Measurements from ENCODE around the gene SERAC1.

The SERAC1 gene

DNA sequence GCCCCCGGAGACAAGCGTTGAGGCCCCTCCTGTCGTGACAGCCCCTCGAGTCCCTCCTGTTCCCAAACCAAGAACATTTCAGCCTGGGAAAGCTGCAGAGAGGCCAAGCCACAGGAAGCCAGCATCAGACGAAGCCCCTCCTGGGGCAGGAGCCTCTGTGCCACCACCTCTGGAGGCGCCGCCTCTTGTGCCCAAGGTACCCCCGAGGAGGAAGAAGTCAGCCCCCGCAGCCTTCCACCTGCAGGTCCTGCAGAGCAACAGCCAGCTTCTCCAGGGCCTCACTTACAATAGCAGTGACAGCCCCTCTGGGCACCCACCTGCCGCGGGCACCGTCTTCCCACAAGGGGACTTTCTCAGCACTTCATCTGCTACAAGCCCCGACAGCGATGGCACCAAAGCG is 72.4 kb downstream of the SERAC1 start:
- no peak overlapping the region for H3K27ac ChIP-seq
- TF ChIP-seq POLR2AphosphoS5 (IDR thresholded peaks at IDR 0.05; ENCODE audit: borderline replicate concordance, low read depth, low read length), result no peak
- no peak for TF ChIP-seq FOXP2 (optimal IDR thresholded peaks at IDR 0.05; ENCODE audit: control extremely low read depth, extremely low read length, insufficient read depth)
- TF ChIP-seq EZH2 (IDR thresholded peaks at IDR 0.05), result no peak
- DNase-seq (ENCODE audit: low read depth, low spot score), result no peak

GRCh38 chr6:158095031-158095430 is 73.0 kb downstream of the SERAC1 start:
- H3K9me3 ChIP-seq (ENCODE audit: low read depth, low read length), result no peaks in the 10 kb centered on the region
- no peak overlapping the region for H3K4me3 ChIP-seq
- TF ChIP-seq FOXP2 (optimal IDR thresholded peaks at IDR 0.05; ENCODE audit: control extremely low read depth, extremely low read length, insufficient read depth) (no peak), EZH2 (IDR thresholded peaks at IDR 0.05) (no peak), POLR2AphosphoS5 (IDR thresholded peaks at IDR 0.05; ENCODE audit: borderline replicate concordance, low read depth, low read length) (no peak)
- H3K9ac ChIP-seq (ENCODE audit: insufficient read length), result no peak overlapping the region
- H3K27ac ChIP-seq, result no peak overlapping the region
- DNase-seq (ENCODE audit: low read depth, low spot score), result no peak
- H3K36me3 ChIP-seq (ENCODE audit: insufficient read depth, low read length), result no peaks in the 10 kb centered on the region; the same call in 1 of the 2 replicates

More for the DNA sequence above, 72.4 kb downstream of the SERAC1 start:
- Histone ChIP-seq H3K4me3 (no peak overlapping the region), H3K36me3 (ENCODE audit: insufficient read depth, low read length) (no peaks in the 10 kb centered on the region; the same call in 1 of the 2 replicates), H3K9me3 (ENCODE audit: low read depth, low read length) (no peaks in the 10 kb centered on the region), H3K9ac (ENCODE audit: insufficient read length) (no peak overlapping the region)

GRCh38 chr6:158092806-158093205 is 75.3 kb downstream of the SERAC1 start:
- no peak for TF ChIP-seq POLR2AphosphoS5 (IDR thresholded peaks at IDR 0.05; ENCODE audit: borderline replicate concordance, low read depth, low read length)
- TF ChIP-seq FOXP2 (optimal IDR thresholded peaks at IDR 0.05; ENCODE audit: control extremely low read depth, extremely low read length, insufficient read depth), result no peak
- no peak for TF ChIP-seq EZH2 (IDR thresholded peaks at IDR 0.05)
- Histone ChIP-seq H3K9me3 (ENCODE audit: low read depth, low read length) (no peaks in the 10 kb centered on the region), H3K27ac (no peak overlapping the region), H3K36me3 (ENCODE audit: insufficient read depth, low read length) (no peaks in the 10 kb centered on the region; the same call in 1 of the 2 replicates), H3K4me3 (no peak overlapping the region), H3K9ac (ENCODE audit: insufficient read length) (no peak overlapping the region)
- DNase-seq (ENCODE audit: low read depth, low spot score), result no peak

DNA sequence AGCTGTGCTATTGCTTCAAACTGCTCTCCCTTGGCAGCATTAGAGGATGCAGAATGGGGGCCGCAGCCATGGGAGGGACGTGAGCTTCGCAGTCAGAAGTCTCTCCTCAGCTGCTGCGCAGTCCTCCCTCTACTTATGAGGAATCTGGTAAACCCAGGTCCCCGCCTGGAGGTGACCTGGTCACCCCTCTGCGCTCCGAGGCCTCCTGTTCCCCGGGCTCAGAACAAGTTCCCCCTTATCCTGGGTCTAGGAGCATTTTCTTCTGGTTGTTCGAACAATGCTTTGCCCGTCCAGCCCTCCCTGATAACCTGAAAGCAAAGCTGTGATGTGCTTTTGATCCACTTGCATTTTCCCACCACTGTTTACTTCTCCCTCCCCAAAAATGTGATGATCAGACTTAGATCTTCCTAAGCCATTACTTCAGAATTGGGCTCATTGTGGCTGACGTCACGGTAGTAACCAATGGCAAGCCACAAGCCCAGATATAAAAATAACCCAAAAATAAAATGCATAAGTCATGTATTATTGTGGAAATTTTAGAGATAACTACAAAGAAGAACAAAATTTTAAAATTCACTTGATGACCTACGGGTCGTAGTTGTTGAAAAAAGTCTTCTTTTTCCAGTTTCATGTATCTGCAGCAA is 80.7 kb downstream of the SERAC1 start:
- TF ChIP-seq EZH2 (IDR thresholded peaks at IDR 0.05) (no peak), POLR2AphosphoS5 (IDR thresholded peaks at IDR 0.05; ENCODE audit: borderline replicate concordance, low read depth, low read length) (no peak), FOXP2 (optimal IDR thresholded peaks at IDR 0.05; ENCODE audit: control extremely low read depth, extremely low read length, insufficient read depth) (no peak)
- Histone ChIP-seq H3K4me3 (peak overlapping the region; percentile 74), H3K27ac (peak overlapping the region; percentile 90), H3K9me3 (ENCODE audit: low read depth, low read length) (no peaks in the 10 kb centered on the region), H3K36me3 (ENCODE audit: insufficient read depth, low read length) (no peaks in the 10 kb centered on the region), H3K9ac (ENCODE audit: insufficient read length) (peak overlapping the region; percentile 58)
- no peak for DNase-seq (ENCODE audit: low read depth, low spot score)

GRCh38 chr6:158086504-158087223 is 81.4 kb downstream of the SERAC1 start:
- DNase-seq (ENCODE audit: low read depth, low spot score), result peak; percentile 84
- Histone ChIP-seq H3K36me3 (ENCODE audit: insufficient read depth, low read length) (no peaks in the 10 kb centered on the region), H3K9me3 (ENCODE audit: low read depth, low read length) (no peaks in the 10 kb centered on the region), H3K27ac (peak overlapping the region; percentile 90), H3K4me3 (peak overlapping the region; percentile 74), H3K9ac (ENCODE audit: insufficient read length) (peak overlapping the region; percentile 58)
- TF ChIP-seq EZH2 (IDR thresholded peaks at IDR 0.05) (no peak), POLR2AphosphoS5 (IDR thresholded peaks at IDR 0.05; ENCODE audit: borderline replicate concordance, low read depth, low read length) (peak; percentile 43), FOXP2 (optimal IDR thresholded peaks at IDR 0.05; ENCODE audit: control extremely low read depth, extremely low read length, insufficient read depth) (peak; percentile 70)

DNA sequence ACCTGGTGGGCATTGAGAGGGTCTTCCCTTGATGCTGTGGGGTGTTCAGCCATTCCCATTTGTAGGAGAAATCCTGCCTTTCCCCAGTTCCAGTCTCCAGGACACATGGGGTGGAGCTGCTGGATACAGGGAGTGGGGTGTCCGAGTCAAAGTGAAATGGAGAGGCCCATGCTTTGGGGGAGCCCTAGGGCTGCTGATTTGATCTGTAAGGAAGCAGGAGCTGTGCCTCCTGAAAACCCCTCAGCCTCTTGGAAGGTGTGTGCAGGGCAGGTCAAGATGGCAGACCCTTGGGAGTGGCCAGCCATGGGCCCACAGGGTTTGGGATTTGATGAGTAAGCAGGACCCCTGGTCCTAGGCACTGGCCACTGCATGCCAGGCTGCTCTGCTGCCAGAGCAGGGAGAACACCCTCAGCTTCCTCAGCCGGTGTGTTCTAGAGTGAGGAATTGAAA is 82.0 kb downstream of the SERAC1 start:
- H3K36me3 ChIP-seq (ENCODE audit: insufficient read depth, low read length), result no peaks in the 10 kb centered on the region
- no peaks in the 10 kb centered on the region for H3K9me3 ChIP-seq (ENCODE audit: low read depth, low read length)
- peak overlapping the region; percentile 58 for H3K9ac ChIP-seq (ENCODE audit: insufficient read length)
- H3K4me3 ChIP-seq, result peak overlapping the region; percentile 74
- TF ChIP-seq POLR2AphosphoS5 (IDR thresholded peaks at IDR 0.05; ENCODE audit: borderline replicate concordance, low read depth, low read length) (no peak), EZH2 (IDR thresholded peaks at IDR 0.05) (no peak), FOXP2 (optimal IDR thresholded peaks at IDR 0.05; ENCODE audit: control extremely low read depth, extremely low read length, insufficient read depth) (peak; percentile 58)
- DNase-seq (ENCODE audit: low read depth, low spot score), result no peak
- H3K27ac ChIP-seq, result peak overlapping the region; percentile 90

DNA sequence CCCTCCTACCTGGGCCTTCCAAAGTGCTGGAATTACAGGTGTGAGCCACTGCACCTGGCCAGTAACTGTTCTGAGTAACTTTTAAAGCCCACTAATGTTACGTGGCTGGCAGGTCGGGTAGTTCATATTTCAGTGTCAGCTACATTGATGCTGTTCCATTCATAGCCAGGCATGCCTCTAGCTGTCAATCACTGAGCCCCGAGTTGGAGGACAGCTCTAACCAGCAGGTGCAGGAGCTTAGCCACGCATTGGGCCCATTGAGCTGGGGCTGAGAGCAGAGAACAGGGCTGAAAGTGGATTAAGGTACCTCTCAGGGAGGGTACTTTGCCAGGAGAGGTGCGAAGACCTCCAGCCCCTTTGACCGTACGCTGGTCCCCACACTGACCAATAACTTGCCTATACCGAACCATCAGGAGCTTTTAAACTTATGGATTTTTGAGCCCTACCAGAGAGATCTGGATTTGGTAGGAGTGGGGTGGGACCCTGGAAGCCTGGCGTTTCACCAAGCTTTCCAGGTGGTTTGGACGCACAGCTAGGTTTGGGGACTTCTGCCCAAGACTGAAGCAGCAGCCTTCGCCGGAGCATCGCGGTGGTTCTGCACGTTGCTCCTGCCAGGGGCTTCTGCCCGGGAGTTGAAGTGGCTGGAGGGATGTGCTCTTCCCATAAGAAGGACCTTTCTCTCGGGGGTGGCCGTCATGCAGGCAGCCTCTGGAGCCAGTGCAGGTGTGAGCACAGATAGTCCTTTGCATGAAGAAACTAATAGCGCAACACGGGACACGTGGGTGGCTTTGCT is 82.6 kb downstream of the SERAC1 start:
- Histone ChIP-seq H3K9me3 (ENCODE audit: low read depth, low read length) (no peaks in the 10 kb centered on the region), H3K36me3 (ENCODE audit: insufficient read depth, low read length) (no peaks in the 10 kb centered on the region), H3K27ac (no peak overlapping the region), H3K9ac (ENCODE audit: insufficient read length) (no peak overlapping the region), H3K4me3 (no peak overlapping the region)
- TF ChIP-seq FOXP2 (optimal IDR thresholded peaks at IDR 0.05; ENCODE audit: control extremely low read depth, extremely low read length, insufficient read depth) (no peak), POLR2AphosphoS5 (IDR thresholded peaks at IDR 0.05; ENCODE audit: borderline replicate concordance, low read depth, low read length) (no peak), EZH2 (IDR thresholded peaks at IDR 0.05) (no peak)
- DNase-seq (ENCODE audit: low read depth, low spot score), result no peak
